ENCODE measurements around the gene EIF4G1. TPM values are rescaled to one million over a fixed set of nuclear protein-coding genes. Genes with fewer than 3 reads are reported as not detected.
"Not testable (repeated sequence)": the region's sequence is repeated elsewhere in the genome, so short reads cannot be mapped to it uniquely, and the experiment has no call there.

The EIF4G1 gene
- total RNA-seq, result 212 and 278 TPM in 2 replicates

- DNase-seq (ENCODE audit: low read depth in 2 of 2), result peak; percentile 85 to 96
Measured at GRCh38 chr3:184314363-184314699, at the start of gene EIF4G1. Gene EIF4G1, plus strand, starts transcription at chr3:184314606. Its CDS starts 1,191 bp downstream, at chr3:184315797.

GRCh38 chr3:184267249-184267648 lies 47.2 kb upstream of the EIF4G1 start:
- not testable (repeated sequence) for DNase-seq (ENCODE audit: low read depth in 2 of 2)

GRCh38 chr3:184272269-184272668 lies 42.1 kb upstream of the EIF4G1 start:
- DNase-seq (ENCODE audit: low read depth in 2 of 2), result no peak

GRCh38 chr3:184275381-184275701 lies 39.1 kb upstream of the EIF4G1 start:
- DNase-seq (ENCODE audit: low read depth in 2 of 2), result no peak

- DNase-seq (ENCODE audit: low read depth in 2 of 2), result no peak
Measured at GRCh38 chr3:184275961-184276910, 38.2 kb upstream of the EIF4G1 start, which contains the start of gene ECE2. Gene ECE2, plus strand, starts transcription at chr3:184276022. Its CDS starts 132 bp downstream, at chr3:184276154.

- no peak for DNase-seq (ENCODE audit: low read depth in 2 of 2)
Measured at GRCh38 chr3:184277366-184277765, 37.0 kb upstream of the EIF4G1 start.

GRCh38 chr3:184282941-184283340 lies 31.5 kb upstream of the EIF4G1 start:
- DNase-seq (ENCODE audit: low read depth in 2 of 2), result no peak

GRCh38 chr3:184283681-184284080 lies 30.7 kb upstream of the EIF4G1 start:
- DNase-seq (ENCODE audit: low read depth in 2 of 2), result no peak

GRCh38 chr3:184284696-184285095 lies 29.7 kb upstream of the EIF4G1 start:
- peak; percentile 90 to 96 for DNase-seq (ENCODE audit: low read depth in 2 of 2)

- DNase-seq (ENCODE audit: low read depth in 2 of 2), result peak; percentile 28 to 53
Measured at GRCh38 chr3:184289426-184289938, 24.9 kb upstream of the EIF4G1 start.

- no peak for DNase-seq (ENCODE audit: low read depth in 2 of 2)
Measured at GRCh38 chr3:184290331-184290730, 24.1 kb upstream of the EIF4G1 start.

GRCh38 chr3:184291044-184291737 lies 23.2 kb upstream of the EIF4G1 start:
- DNase-seq (ENCODE audit: low read depth in 2 of 2), result no peak

GRCh38 chr3:184291738-184292445 lies 22.5 kb upstream of the EIF4G1 start:
- no peak for DNase-seq (ENCODE audit: low read depth in 2 of 2)

- DNase-seq (ENCODE audit: low read depth in 2 of 2), result no peak
Measured at GRCh38 chr3:184295771-184296170, 18.6 kb upstream of the EIF4G1 start.

GRCh38 chr3:184296616-184297015 lies 17.8 kb upstream of the EIF4G1 start:
- DNase-seq (ENCODE audit: low read depth in 2 of 2), result no peak

- DNase-seq (ENCODE audit: low read depth in 2 of 2), result peak; percentile 90 to 97
Measured at GRCh38 chr3:184298759-184299487, 15.5 kb upstream of the EIF4G1 start, which contains the start of gene PSMD2. Gene PSMD2, plus strand, starts transcription at chr3:184299241. Its CDS starts 26 bp downstream, at chr3:184299267.

- DNase-seq (ENCODE audit: low read depth in 2 of 2), result peak in 1 of 2 donors; percentile 43
Measured at GRCh38 chr3:184299488-184300377, 14.7 kb upstream of the EIF4G1 start.

GRCh38 chr3:184300378-184300720 lies 14.1 kb upstream of the EIF4G1 start:
- DNase-seq (ENCODE audit: low read depth in 2 of 2), result peak in 1 of 2 donors; percentile 63

GRCh38 chr3:184305577-184305976 lies 8.8 kb upstream of the EIF4G1 start:
- peak in 1 of 2 donors; percentile 49 for DNase-seq (ENCODE audit: low read depth in 2 of 2)

Data from dermis microvascular lymphatic vessel endothelial cell (primary cell).